Skeletal muscle tissue (tissue), 4 donors: ENCODE measurements around the gene MS4A4A. TPM values are rescaled to one million over a fixed set of nuclear protein-coding genes. Genes with fewer than 3 reads are reported as not detected.
"Not testable (repeated sequence)": the region's sequence is repeated elsewhere in the genome, so short reads cannot be mapped to it uniquely, and the experiment has no call there.

Experiments used
- H3K27ac ChIP-seq: one replicate; pipeline ENCODE4 v1.7.0; 2013; ENCODE audit warnings: mild to moderate bottlenecking, low read depth, low read length, inconsistent platforms
- H3K27me3 ChIP-seq, 3 donors: one replicate each; pipeline ENCODE4 v1.7.0; 2013; ENCODE audit warnings: low read length in 3 of 3; ENCODE audit not compliant: control insufficient read depth in 3 of 3, insufficient read depth in 3 of 3
- H3K36me3 ChIP-seq, 3 donors: one replicate each; pipeline ENCODE4 v1.7.0; 2013; ENCODE audit warnings: low read length in 3 of 3; ENCODE audit not compliant: control insufficient read depth in 3 of 3, insufficient read depth in 3 of 3
- H3K4me1 ChIP-seq, 3 donors: one replicate each; pipeline ENCODE4 v1.7.0; 2013; ENCODE audit warnings: low read length in 3 of 3, mild to moderate bottlenecking in 3 of 3; ENCODE audit not compliant: control insufficient read depth in 3 of 3, insufficient read depth in 3 of 3
- H3K4me3 ChIP-seq, 3 donors: one replicate each; pipeline ENCODE4 v1.7.0; 2013; ENCODE audit warnings: low read length in 3 of 3
- H3K9ac ChIP-seq, 3 donors: one replicate each; pipeline ENCODE4 v1.7.0; 2013; ENCODE audit warnings: low read length in 3 of 3, mild to moderate bottlenecking in 3 of 3, moderate library complexity in 2 of 3, low read depth in 1 of 3
- H3K9me3 ChIP-seq, 3 donors: one replicate each; pipeline ENCODE4 v1.7.0; 2013; ENCODE audit warnings: low read length in 3 of 3; ENCODE audit not compliant: control insufficient read depth in 3 of 3
- total RNA-seq: library from RNA; depleted of rRNA; stranded (reverse); fragments of >200 nt; gene quantifications from one replicate; pipeline ENCODE4 v1.2.3, GENCODE V29; 2014
- donor health status: Osteomylitis.

The MS4A4A gene
- total RNA-seq, 1 donor from 2014 or later: 11.5 TPM

- no peak overlapping the region for H3K9ac ChIP-seq
- no peaks in the 10 kb centered on the region for H3K27me3 ChIP-seq
- H3K9me3 ChIP-seq: no peaks in the 10 kb centered on the region
- H3K4me1 ChIP-seq: no peaks in the 10 kb centered on the region
- H3K36me3 ChIP-seq: no peaks in the 10 kb centered on the region
- no peak overlapping the region for H3K4me3 ChIP-seq
- no peak overlapping the region for H3K27ac ChIP-seq
Measured at GRCh38 chr11:60301178-60301577, 20.7 kb downstream of the MS4A4A start.

- H3K27ac ChIP-seq, H3K4me3 ChIP-seq, H3K9ac ChIP-seq, H3K9me3 ChIP-seq, H3K36me3 ChIP-seq, H3K27me3 ChIP-seq, H3K4me1 ChIP-seq: not testable (repeated sequence)
Measured at GRCh38 chr11:60301884-60302283, 21.4 kb downstream of the MS4A4A start.

GRCh38 chr11:60303661-60304060 lies 23.2 kb downstream of the MS4A4A start:
- Histone ChIP-seq H3K4me1 (no peaks in the 10 kb centered on the region), H3K4me3 (no peak overlapping the region), H3K27me3 (no peaks in the 10 kb centered on the region), H3K9me3 (no peaks in the 10 kb centered on the region), H3K36me3 (no peaks in the 10 kb centered on the region), H3K9ac (no peak overlapping the region), H3K27ac (no peak overlapping the region)

- H3K27me3 ChIP-seq: no peaks in the 10 kb centered on the region
- H3K27ac ChIP-seq: no peak overlapping the region
- H3K36me3 ChIP-seq: no peaks in the 10 kb centered on the region
- no peaks in the 10 kb centered on the region for H3K4me1 ChIP-seq
- no peaks in the 10 kb centered on the region for H3K9me3 ChIP-seq
- no peak overlapping the region for H3K9ac ChIP-seq
- no peak overlapping the region for H3K4me3 ChIP-seq
Measured at GRCh38 chr11:60305906-60306619, 25.6 kb downstream of the MS4A4A start.

GRCh38 chr11:60307507-60308195 lies 27.2 kb downstream of the MS4A4A start:
- Histone ChIP-seq H3K4me1 (no peaks in the 10 kb centered on the region), H3K27ac (no peak overlapping the region), H3K4me3 (no peak overlapping the region), H3K36me3 (no peaks in the 10 kb centered on the region), H3K9me3 (no peaks in the 10 kb centered on the region), H3K27me3 (peaks cover 0 to 4% (median 0%) of the 10 kb centered on the region in 3 donors), H3K9ac (no peak overlapping the region)

- peak overlapping the region; percentile 12 for H3K27ac ChIP-seq
- H3K4me3 ChIP-seq: no peak overlapping the region
- H3K9me3 ChIP-seq: peaks cover 0 to 1% (median 0%) of the 10 kb centered on the region in 3 donors
- no peaks in the 10 kb centered on the region for H3K36me3 ChIP-seq
- peaks cover 0 to 4% (median 0%) of the 10 kb centered on the region in 3 donors for H3K27me3 ChIP-seq
- no peak overlapping the region for H3K9ac ChIP-seq
- no peaks in the 10 kb centered on the region for H3K4me1 ChIP-seq
Measured at GRCh38 chr11:60310407-60310998, 30.0 kb downstream of the MS4A4A start.

- Histone ChIP-seq H3K4me3 (no peak overlapping the region), H3K36me3 (no peaks in the 10 kb centered on the region), H3K9ac (no peak overlapping the region), H3K4me1 (no peaks in the 10 kb centered on the region), H3K9me3 (peaks cover 0 to 9% (median 4%) of the 10 kb centered on the region in 3 donors), H3K27me3 (peaks cover 0 to 6% (median 0%) of the 10 kb centered on the region in 3 donors), H3K27ac (peak overlapping the region; percentile 4)
Measured at GRCh38 chr11:60314635-60315321, 34.3 kb downstream of the MS4A4A start.

- peaks cover 0 to 6% (median 0%) of the 10 kb centered on the region in 3 donors for H3K27me3 ChIP-seq
- H3K4me3 ChIP-seq: no peak overlapping the region
- H3K9me3 ChIP-seq: peaks cover 0 to 9% (median 6%) of the 10 kb centered on the region in 3 donors
- no peak overlapping the region for H3K27ac ChIP-seq
- H3K4me1 ChIP-seq: no peaks in the 10 kb centered on the region
- no peaks in the 10 kb centered on the region for H3K36me3 ChIP-seq
- H3K9ac ChIP-seq: no peak overlapping the region
Measured at GRCh38 chr11:60315871-60316270, 35.4 kb downstream of the MS4A4A start.

GRCh38 chr11:60316317-60316716 lies 35.9 kb downstream of the MS4A4A start:
- Histone ChIP-seq H3K9ac (no peak overlapping the region), H3K4me1 (no peaks in the 10 kb centered on the region), H3K27ac (no peak overlapping the region), H3K27me3 (peaks cover 0 to 5% (median 0%) of the 10 kb centered on the region in 3 donors), H3K9me3 (peaks cover 0 to 9% (median 6%) of the 10 kb centered on the region in 3 donors), H3K36me3 (no peaks in the 10 kb centered on the region), H3K4me3 (no peak overlapping the region)
